HepG2 (cell line): ENCODE measurements around the gene GOLGA7B. TPM values are rescaled to one million over a fixed set of nuclear protein-coding genes. Genes with fewer than 3 reads are reported as not detected.

Experiments used
- ATAC-seq: fragments of 200-7000 bp; cut with Tn5 transposase; 3 replicates; pipeline ENCODE4 v1.9.1; 2020; ENCODE audit warnings: mild to moderate bottlenecking, moderate library complexity
- BruUV-seq: library from RNA; stranded (reverse); fragments of 400-500 nt; replicated peaks from 2 replicates; lab custom pipeline; 2021; lab: Mats Ljungman, UMichigan
- CTCF ChIA-PET: fragments of 300-600 bp; formaldehyde crosslinking; extraction: SDS; loops from one replicate; lab custom pipeline; 2021; ENCODE audit warnings: low total read pairs, inconsistent platforms, low intra/inter-chr PET ratio; lab: Yijun Ruan, JAX
- POLR2A ChIA-PET: fragments of 350-600 bp; sonication (Branson Sonifier 250); formaldehyde crosslinking; loops from one replicate; lab custom pipeline; 2020; ENCODE audit warnings: antibody characterized with exemption, inconsistent platforms; lab: Yijun Ruan, JAX
- DNase-seq: peaks from one replicate; pipeline ENCODE4 v3.0.0-alpha.2; 2015; ENCODE audit warnings: low spot score
- FAIRE-seq: peaks from 3 replicates; lab custom pipeline; 2011; peaks lifted over from hg19 to GRCh38; lab: Jason Lieb, UNC
- H2AFZ ChIP-seq: one replicate; pipeline ENCODE4 v1.6.1; 2011; ENCODE audit warnings: low read length, inconsistent platforms
- H3K27ac ChIP-seq: fragments of 300-600 bp; 3 replicates; pipeline ENCODE4 v1.8.0; 2011; ENCODE audit warnings: mixed run types, mild to moderate bottlenecking, mixed read lengths, low read length, inconsistent platforms; ENCODE audit not compliant: insufficient read depth; ENCODE audit errors: extremely low read length
- H3K27me3 ChIP-seq, 2 experiments: fragments of 200-600 bp in 1 of 2; 2 replicates in 1 of 2; 3 replicates in 1 of 2; pipeline versions ENCODE4 v1.6.0 to v1.8.0; 2011; ENCODE audit warnings: low read length in 2 of 2, mild to moderate bottlenecking in 2 of 2, moderate library complexity in 2 of 2, inconsistent platforms in 1 of 2; ENCODE audit not compliant: insufficient read depth in 2 of 2, control insufficient read depth in 1 of 2
- H3K36me3 ChIP-seq, 2 experiments: fragments of 200-600 bp in 1 of 2; replicated peaks in 1 of 2; 2 replicates in 1 of 2; 3 replicates in 1 of 2; pipeline versions ENCODE4 v1.5.1 to v1.8.0; 2011; ENCODE audit warnings: low read length in 2 of 2, inconsistent platforms in 1 of 2; ENCODE audit not compliant: insufficient read depth in 2 of 2, control insufficient read depth in 1 of 2
- H3K4me1 ChIP-seq: 2 replicates; pipeline ENCODE4 v1.5.1; 2012; ENCODE audit warnings: low read length, inconsistent platforms; ENCODE audit not compliant: insufficient read depth
- H3K4me2 ChIP-seq: 2 replicates; pipeline ENCODE4 v1.6.0; 2011; ENCODE audit warnings: low read depth, low read length, inconsistent platforms
- H3K4me3 ChIP-seq, 3 experiments: fragments of 200-600 bp in 1 of 3; sonication (generic), shearing (Covaris generic) in 1 of 3; replicated peaks in 1 of 3; 2 replicates each; pipeline ENCODE4 v1.5.1; 2011 to 2016; ENCODE audit warnings: low read length in 3 of 3, inconsistent platforms in 2 of 3, low read depth in 2 of 3, mild to moderate bottlenecking in 2 of 3, control low read depth in 1 of 3, mixed read lengths in 1 of 3; ENCODE audit not compliant: insufficient read depth in 1 of 3
- H3K79me2 ChIP-seq: one replicate; pipeline ENCODE4 v1.6.1; 2011; ENCODE audit warnings: low read length, inconsistent platforms; ENCODE audit not compliant: insufficient read depth
- H3K9ac ChIP-seq: 2 replicates; pipeline ENCODE4 v1.6.0; 2011; ENCODE audit warnings: mild to moderate bottlenecking, low read depth, low read length, inconsistent platforms; ENCODE audit not compliant: insufficient read depth
- H3K9me3 ChIP-seq: 2 replicates; pipeline ENCODE4 v1.5.1; 2012; ENCODE audit warnings: mild to moderate bottlenecking, low read length
- H4K20me1 ChIP-seq: 2 replicates; pipeline ENCODE4 v1.6.0; 2011; ENCODE audit warnings: inconsistent platforms, mild to moderate bottlenecking, low read length, moderate library complexity; ENCODE audit not compliant: insufficient read depth
- GABPB1 ChIP-seq: IDR thresholded peaks from 2 replicates; pipeline ENCODE4 v1.6.1; 2016; ENCODE audit warnings: mild to moderate bottlenecking, missing genetic modification reagents, moderate library complexity, missing compliant biosample characterization
- HES4 ChIP-seq: sonication (generic); formaldehyde crosslinking; IDR thresholded peaks from 2 replicates; pipeline ENCODE4 v1.9.0; 2021; ENCODE audit warnings: mild to moderate bottlenecking, missing genetic modification reagents, borderline replicate concordance
- HMGA1 ChIP-seq: sonication (generic); formaldehyde crosslinking; conservative IDR thresholded peaks from 2 replicates; pipeline ENCODE4 v1.4.0; 2020; ENCODE audit warnings: missing genetic modification reagents
- HNRNPL ChIP-seq: fragments of 200-400 bp; formaldehyde crosslinking; IDR thresholded peaks from 2 replicates; pipeline ENCODE4 v1.6.1; 2017; ENCODE audit warnings: mild to moderate bottlenecking, low read depth, low read length
- MIER2 ChIP-seq: IDR thresholded peaks from 2 replicates; pipeline ENCODE4 v1.6.1; 2016; ENCODE audit warnings: missing biosample characterization, missing genetic modification reagents
- ZMYM3 ChIP-seq: sonication (generic); formaldehyde crosslinking; IDR thresholded peaks from 2 replicates; pipeline ENCODE4 v1.5.1; 2020; ENCODE audit warnings: mild to moderate bottlenecking, missing genetic modification reagents
- ZNF367 ChIP-seq: sonication (generic); formaldehyde crosslinking; IDR thresholded peaks from 2 replicates; pipeline ENCODE4 v1.4.0; 2020; ENCODE audit warnings: missing genetic modification reagents, borderline replicate concordance
- ZNF609 ChIP-seq: sonication (generic); formaldehyde crosslinking; IDR thresholded peaks from 2 replicates; pipeline ENCODE4 v1.4.0; 2020; ENCODE audit warnings: mild to moderate bottlenecking, missing genetic modification reagents, borderline replicate concordance
- ZNF713 ChIP-seq: sonication (generic); formaldehyde crosslinking; IDR thresholded peaks from 2 replicates; pipeline ENCODE4 v1.4.0; 2020; ENCODE audit warnings: mild to moderate bottlenecking, missing genetic modification reagents
- ZNF841 ChIP-seq: sonication (generic); formaldehyde crosslinking; IDR thresholded peaks from 2 replicates; pipeline ENCODE4 v1.8.1; 2023; ENCODE audit warnings: missing genetic modification reagents, borderline replicate concordance
- ZNF850 ChIP-seq: sonication (generic); formaldehyde crosslinking; conservative IDR thresholded peaks from 2 replicates; pipeline ENCODE4 v1.9.0; 2021; ENCODE audit warnings: mild to moderate bottlenecking, missing genetic modification reagents
- ZUFSP ChIP-seq: sonication (generic); formaldehyde crosslinking; IDR thresholded peaks from 2 replicates; pipeline ENCODE4 v1.9.0; 2021; ENCODE audit warnings: missing genetic modification reagents, mild to moderate bottlenecking, borderline replicate concordance
- WGBS: methylation state at CpG from one replicate; pipeline ENCODE4 v1.1.6; 2017; ENCODE audit warnings: low lambda C conversion rate; 5-methylcytosine and 5-hydroxymethylcytosine counted together
- in situ Hi-C: cut with HindIII; loops from 2 replicates; pipeline ENCODE4 v1.10.0; 2017; ENCODE audit warnings: low pct_unique_long_range_greater_than_20kb; ENCODE audit not compliant: extremely low pct_ligation_motif_present
- intact Hi-C: fragments of 100-400 bp; cut with micrococcal nuclease; formaldehyde crosslinking; loops from one replicate; pipeline ENCODE4 v1.10.0; 2022; ENCODE audit not compliant: unreplicated experiment
- polyA plus RNA-seq, 8 experiments: library from polyadenylated mRNA; depleted of rRNA in 3 of 8; stranded (reverse) in 7 of 8; unstranded in 1 of 8; fragments of >200 nt; fragmentation: Illumina TruSeq in 4 of 8; extraction: Trizol in 4 of 8; gene quantifications; 2 replicates each; pipeline versions ENCODE4 v1.2.1 to v1.2.3, GENCODE V29; 2011 to 2016; ENCODE audit warnings: low read depth in 4 of 8, missing spikeins in 1 of 8, mixed read lengths in 1 of 8; ENCODE audit not compliant: insufficient read depth in 1 of 8
- total RNA-seq, 5 experiments: library from RNA; depleted of rRNA; stranded (reverse); fragments of >200 nt; fragmentation: Illumina TruSeq; extraction: Trizol; gene quantifications; 2 replicates each; pipeline ENCODE4 v1.2.3, GENCODE V29; 2016; ENCODE audit warnings: low read depth in 1 of 5

GOLGA7B gene
- total and polyA plus RNA-seq, 2 of the 13 experiments (the other 11 are each of a cell fraction or from before 2014, with no cell fraction given) = not detected

- Histone ChIP-seq H3K27me3 (peaks cover 11 to 54% of the 10 kb centered on the region in 2 experiments), H3K4me1 (peaks cover 10% of the 10 kb centered on the region; the same call in 1 of the 2 replicates), H3K9me3 (no peaks in the 10 kb centered on the region), H3K9ac (no peak overlapping the region), H3K79me2 (no peaks in the 10 kb centered on the region), H2AFZ (no peak overlapping the region), H4K20me1 (0 out of 2 replicates have a peak, but pooled peaks cover 4% of the 10 kb centered on the region), H3K27ac (no peak overlapping the region), H3K4me2 (no peak overlapping the region), H3K4me3 (no peak overlapping the region), H3K36me3 (no peaks in the 10 kb centered on the region)
- no peak for FAIRE-seq
- POLR2A ChIA-PET = no interaction called here
- 0% methylated on average over 3 of the region's 3 CpGs for WGBS
- no peak for DNase-seq
- TF ChIP-seq ZNF841 (CRISPR knock-in tag) = no peak
- no peak for TF ChIP-seq ZUFSP (CRISPR knock-in tag)
- TF ChIP-seq ZNF713 (CRISPR knock-in tag) = no peak
- TF ChIP-seq ZMYM3 (CRISPR knock-in tag) = no peak
- TF ChIP-seq MIER2 (CRISPR knock-in tag) = no peak
- no peak for TF ChIP-seq ZNF850 (CRISPR knock-in tag)
- no peak for TF ChIP-seq GABPB1
- no peak for TF ChIP-seq HES4
- no peak for TF ChIP-seq HMGA1 (CRISPR knock-in tag)
- TF ChIP-seq HNRNPL = no peak
- TF ChIP-seq ZNF609 (CRISPR knock-in tag) = no peak
- TF ChIP-seq ZNF367 = no peak
- ATAC-seq = peak; percentile 26; the same call in 1 of the 3 replicates
- in situ Hi-C loops = no loop called here
- no TSS peak for BruUV-seq
- intact Hi-C loops = no loop called here
- CTCF ChIA-PET = no interaction called here
Measured at GRCh38 chr10:97861097-97861750, 11.6 kb downstream of the GOLGA7B start.
